AG09309 (cell line): Measurements from ENCODE around the gene OR2J3.
A peak's percentile ranks its signal among the peaks of the same experiment; 100 is the strongest.

ENCODE experiments used
- DNase-seq: peaks from one replicate; pipeline ENCODE4 v3.0.0-alpha.2; 2010; ENCODE audit warnings: low read depth
- H3K4me3 ChIP-seq: 2 replicates; pipeline ENCODE4 v1.5.1; 2011; ENCODE audit warnings: mild to moderate bottlenecking, low read depth, low read length, moderate library complexity; ENCODE audit not compliant: control insufficient read depth
- CTCF ChIP-seq: IDR thresholded peaks from 2 replicates; pipeline ENCODE4 v1.5.1; 2011; ENCODE audit warnings: mild to moderate bottlenecking, low read depth, low read length, inconsistent platforms; ENCODE audit not compliant: insufficient read depth, control insufficient read depth; ENCODE audit errors: missing control alignments

OR2J3 gene

GRCh38 chr6:29107758-29108157, at the start of gene OR2J3:
TSS of gene OR2J3 (plus strand) at chr6:29108058. CDS start at chr6:29111891, 3,833 bp downstream.
- no peak within 1 kb of the TSS for H3K4me3 ChIP-seq
- no peak for TF ChIP-seq CTCF
- DNase-seq, result no peak

GRCh38 chr6:29071831-29072723, 35.8 kb upstream of the OR2J3 start:
- peak; percentile 34 for TF ChIP-seq CTCF
- no peak for DNase-seq
- no peak overlapping the region for H3K4me3 ChIP-seq

GRCh38 chr6:29079203-29079602, 28.7 kb upstream of the OR2J3 start:
- DNase-seq, result no peak
- H3K4me3 ChIP-seq, result no peak overlapping the region
- no peak for TF ChIP-seq CTCF

GRCh38 chr6:29081312-29081711, 26.5 kb upstream of the OR2J3 start:
- H3K4me3 ChIP-seq, result no peak overlapping the region
- no peak for TF ChIP-seq CTCF
- DNase-seq, result no peak

- no peak for TF ChIP-seq CTCF
- DNase-seq, result no peak
- H3K4me3 ChIP-seq, result no peak overlapping the region
Measured at GRCh38 chr6:29082457-29082856, 25.4 kb upstream of the OR2J3 start.

- no peak for DNase-seq
- H3K4me3 ChIP-seq, result no peak within 1 kb of the TSS
- no peak for TF ChIP-seq CTCF
Measured at GRCh38 chr6:29087213-29087612, 20.6 kb upstream of the OR2J3 start, which contains the start of gene OR2B3. TSS of gene OR2B3 (minus strand) at chr6:29087313. CDS start at chr6:29087248, 65 bp downstream.
